ENCODE results near the gene B3GAT1. TPM values are rescaled to one million over a fixed set of nuclear protein-coding genes. Genes with fewer than 3 reads are reported as not detected.

B3GAT1 gene
- total RNA-seq, 1 donor, result not detected

GRCh38 chr11:134441706-134442105 is 29.7 kb upstream of the B3GAT1 start:
- TF ChIP-seq CTCF (IDR thresholded peaks at IDR 0.05; ENCODE audit: insufficient read depth, low read depth, low read length), result no peak
- no peak for DNase-seq (ENCODE audit: low read depth)
- no peak overlapping the region for H3K4me3 ChIP-seq (ENCODE audit: low read depth, low read length)

- H3K4me3 ChIP-seq (ENCODE audit: low read depth, low read length), result no peak overlapping the region
- no peak for DNase-seq (ENCODE audit: low read depth)
- no peak for TF ChIP-seq CTCF (IDR thresholded peaks at IDR 0.05; ENCODE audit: insufficient read depth, low read depth, low read length)
Measured at GRCh38 chr11:134441281-134441680, 29.2 kb upstream of the B3GAT1 start.

- no peak for DNase-seq (ENCODE audit: low read depth)
- no peak overlapping the region for H3K4me3 ChIP-seq (ENCODE audit: low read depth, low read length)
- TF ChIP-seq CTCF (IDR thresholded peaks at IDR 0.05; ENCODE audit: insufficient read depth, low read depth, low read length), result no peak
Measured at GRCh38 chr11:134440851-134441250, 28.8 kb upstream of the B3GAT1 start.

GRCh38 chr11:134438542-134439537 is 26.8 kb upstream of the B3GAT1 start:
- TF ChIP-seq CTCF (IDR thresholded peaks at IDR 0.05; ENCODE audit: insufficient read depth, low read depth, low read length), result no peak
- H3K4me3 ChIP-seq (ENCODE audit: low read depth, low read length), result no peak overlapping the region
- DNase-seq (ENCODE audit: low read depth), result no peak

GRCh38 chr11:134437821-134438220 is 25.8 kb upstream of the B3GAT1 start:
- DNase-seq (ENCODE audit: low read depth), result no peak
- no peak overlapping the region for H3K4me3 ChIP-seq (ENCODE audit: low read depth, low read length)
- TF ChIP-seq CTCF (IDR thresholded peaks at IDR 0.05; ENCODE audit: insufficient read depth, low read depth, low read length), result no peak

GRCh38 chr11:134436781-134437180 is 24.7 kb upstream of the B3GAT1 start:
- no peak for TF ChIP-seq CTCF (IDR thresholded peaks at IDR 0.05; ENCODE audit: insufficient read depth, low read depth, low read length)
- H3K4me3 ChIP-seq (ENCODE audit: low read depth, low read length), result no peak overlapping the region
- DNase-seq (ENCODE audit: low read depth), result no peak
